ENCODE measurements around the gene CACNA1S. TPM values are rescaled to one million over a fixed set of nuclear protein-coding genes. Genes with fewer than 3 reads are reported as not detected.

Gene CACNA1S
- total and polyA plus RNA-seq, 2 of the 13 experiments (the other 11 are each of a cell fraction or from before 2014, with no cell fraction given) = not detected

DNA sequence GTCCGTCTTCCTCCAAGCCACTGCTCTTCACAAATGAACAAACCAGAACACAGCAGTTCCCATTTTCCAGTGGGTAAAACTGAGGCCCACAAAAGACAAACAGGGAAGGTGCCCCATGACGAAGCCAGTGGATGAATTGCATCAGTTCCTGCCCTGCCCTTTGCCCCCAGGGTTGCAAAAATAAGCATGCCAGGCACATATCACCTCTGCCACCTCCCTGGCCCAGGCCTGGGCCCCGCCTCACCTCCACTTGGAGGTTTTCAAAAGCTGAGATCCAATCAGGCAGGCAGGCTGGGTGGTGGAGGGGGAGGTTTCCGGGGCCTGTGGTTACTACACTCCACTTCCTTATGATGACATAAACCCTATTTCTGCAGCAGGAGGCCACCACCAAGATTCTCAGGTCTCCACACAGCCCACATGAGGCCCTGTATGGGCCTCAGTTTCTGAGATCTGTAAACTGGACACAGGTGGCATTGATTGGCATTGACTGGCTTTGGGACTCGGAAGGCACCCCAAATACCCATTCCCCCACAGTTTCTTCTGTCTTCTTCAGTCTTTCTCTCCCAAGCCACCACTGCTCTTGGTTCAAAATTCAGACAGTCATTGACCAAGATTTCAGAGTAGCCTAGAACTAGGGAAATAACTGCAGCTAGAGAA, 92.8 kb downstream of the CACNA1S start:
- BruUV-seq (replicated peaks) = no TSS peak
- CTCF ChIA-PET (ENCODE audit: low intra/inter-chr PET ratio, low total read pairs) = no interaction called here
- POLR2A ChIA-PET = no interaction called here
- no peak for TF ChIP-seq CERS6 (CRISPR knock-in tag; IDR thresholded peaks at IDR 0.05)
- TF ChIP-seq GABPA (IDR thresholded peaks at IDR 0.05; ENCODE audit: low read depth, low read length) = no peak
- TF ChIP-seq GABPA (CRISPR knock-in tag; IDR thresholded peaks at IDR 0.05; ENCODE audit: low read depth) = peak; percentile 40; the same call in 1 of the 2 replicates
- peak; percentile 56 for TF ChIP-seq GABPB1 (CRISPR knock-in tag; IDR thresholded peaks at IDR 0.05)
- TF ChIP-seq EP300 (IDR thresholded peaks at IDR 0.05; ENCODE audit: low read depth in 2 of 2, low read length in 2 of 2) = no peak
- 0 out of 2 replicates have a peak, but pooled peaks have one; percentile 15 for TF ChIP-seq EP300 (CRISPR knock-in tag; IDR thresholded peaks at IDR 0.05; ENCODE audit: borderline replicate concordance)
- no peak for TF ChIP-seq ZNF234 (CRISPR knock-in tag; conservative IDR thresholded peaks at IDR 0.05)
- no peak for TF ChIP-seq ZNF7 (CRISPR knock-in tag; IDR thresholded peaks at IDR 0.05)
- TF ChIP-seq FOSL2 (CRISPR knock-in tag; IDR thresholded peaks at IDR 0.05) = peak; percentile 52
- peak; percentile 55; the same call in 1 of the 2 replicates for TF ChIP-seq NR2C2 (CRISPR knock-in tag; IDR thresholded peaks at IDR 0.05; ENCODE audit: borderline replicate concordance)
- TF ChIP-seq ZNF629 (CRISPR knock-in tag; conservative IDR thresholded peaks at IDR 0.05) = peak; percentile 94
- TF ChIP-seq ETV6 (CRISPR knock-in tag; conservative IDR thresholded peaks at IDR 0.05) = no peak
- 0 out of 2 replicates have a peak, but pooled peaks have one; percentile 23 for TF ChIP-seq THAP11 (CRISPR knock-in tag; IDR thresholded peaks at IDR 0.05)
- TF ChIP-seq SALL1 (CRISPR knock-in tag; IDR thresholded peaks at IDR 0.05) = peak; percentile 20; the same call in 1 of the 2 replicates
- TF ChIP-seq GATAD2A (CRISPR knock-in tag; IDR thresholded peaks at IDR 0.05) = peak; percentile 45; the same call in 1 of the 2 replicates
- TF ChIP-seq ZMYM3 (CRISPR knock-in tag; IDR thresholded peaks at IDR 0.05) = peak; percentile 57; the same call in 1 of the 2 replicates
- TF ChIP-seq CEBPB (IDR thresholded peaks at IDR 0.05; ENCODE audit: borderline replicate concordance, low read depth, low read length) = peak; percentile 39; the same call in 1 of the 2 replicates
- no peak for TF ChIP-seq TEAD2 (CRISPR knock-in tag; IDR thresholded peaks at IDR 0.05)
- 0 out of 2 replicates have a peak, but pooled peaks have one; percentile 24 for TF ChIP-seq HNF4G (IDR thresholded peaks at IDR 0.05; ENCODE audit: borderline replicate concordance, low read depth, low read length)
- no peak for TF ChIP-seq HNF4G (CRISPR knock-in tag; IDR thresholded peaks at IDR 0.05; ENCODE audit: borderline replicate concordance, low read depth)
- TF ChIP-seq ETV5 (CRISPR knock-in tag; IDR thresholded peaks at IDR 0.05; ENCODE audit: borderline replicate concordance) = peak; percentile 31; the same call in 1 of the 2 replicates
- TF ChIP-seq ZKSCAN5 (CRISPR knock-in tag; IDR thresholded peaks at IDR 0.05) = peak; percentile 62; the same call in 1 of the 2 replicates
- TF ChIP-seq, protein P1, sequence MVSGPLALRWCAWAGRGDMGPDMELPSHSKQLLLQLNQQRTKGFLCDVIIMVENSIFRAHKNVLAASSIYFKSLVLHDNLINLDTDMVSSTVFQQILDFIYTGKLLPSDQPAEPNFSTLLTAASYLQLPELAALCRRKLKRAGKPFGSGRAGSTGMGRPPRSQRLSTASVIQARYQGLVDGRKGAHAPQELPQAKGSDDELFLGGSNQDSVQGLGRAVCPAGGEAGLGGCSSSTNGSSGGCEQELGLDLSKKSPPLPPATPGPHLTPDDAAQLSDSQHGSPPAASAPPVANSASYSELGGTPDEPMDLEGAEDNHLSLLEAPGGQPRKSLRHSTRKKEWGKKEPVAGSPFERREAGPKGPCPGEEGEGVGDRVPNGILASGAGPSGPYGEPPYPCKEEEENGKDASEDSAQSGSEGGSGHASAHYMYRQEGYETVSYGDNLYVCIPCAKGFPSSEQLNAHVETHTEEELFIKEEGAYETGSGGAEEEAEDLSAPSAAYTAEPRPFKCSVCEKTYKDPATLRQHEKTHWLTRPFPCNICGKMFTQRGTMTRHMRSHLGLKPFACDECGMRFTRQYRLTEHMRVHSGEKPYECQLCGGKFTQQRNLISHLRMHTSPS (CRISPR knock-in tag; IDR thresholded peaks at IDR 0.05; ENCODE audit: low read depth) = peak; percentile 77
- TF ChIP-seq HNRNPL (IDR thresholded peaks at IDR 0.05; ENCODE audit: low read depth, low read length) = 0 out of 2 replicates have a peak, but pooled peaks have one; percentile 44
- no peak for TF ChIP-seq ZNF839 (CRISPR knock-in tag; IDR thresholded peaks at IDR 0.05; ENCODE audit: borderline replicate concordance)

More for the DNA sequence above, 92.8 kb downstream of the CACNA1S start:
- Histone ChIP-seq H3K79me2 (ENCODE audit: insufficient read depth, low read length) (no peaks in the 10 kb centered on the region), H3K4me2 (ENCODE audit: low read depth, low read length) (peak overlapping the region; percentile 27; the same call in 1 of the 2 replicates), H3K9ac (ENCODE audit: insufficient read depth, low read depth, low read length) (no peak overlapping the region), H2AFZ (ENCODE audit: low read length) (no peak overlapping the region), H3K27me3 (ENCODE audit: control insufficient read depth in 1 of 2, insufficient read depth in 2 of 2, low read length in 2 of 2) (peaks cover 13 to 47% of the 10 kb centered on the region in 2 experiments), H3K4me3 (replicated peaks in 1 of 3; ENCODE audit: insufficient read depth in 1 of 3, low read depth in 2 of 3, low read length in 3 of 3) (no peak overlapping the region; a peak in 1 of 6 replicates), H3K4me1 (ENCODE audit: insufficient read depth, low read length) (peaks cover 57% of the 10 kb centered on the region), H4K20me1 (ENCODE audit: insufficient read depth, low read length) (no peaks in the 10 kb centered on the region), H3K27ac (ENCODE audit: extremely low read length, insufficient read depth, low read length) (no peak overlapping the region), H3K36me3 (replicated peaks in 1 of 2; ENCODE audit: control insufficient read depth in 1 of 2, insufficient read depth in 2 of 2, low read length in 2 of 2) (no peaks in the 10 kb centered on the region), H3K9me3 (ENCODE audit: low read length) (no peaks in the 10 kb centered on the region)
- WGBS (ENCODE audit: low lambda C conversion rate) = 39% methylated on average over 4 of the region's 5 CpGs
- intact Hi-C loops (cut with micrococcal nuclease; ENCODE audit: unreplicated experiment) (no loop called here), in situ Hi-C loops (cut with HindIII; ENCODE audit: extremely low pct_ligation_motif_present, low pct_unique_long_range_greater_than_20kb) (no loop called here)
- DNase-seq (ENCODE audit: low spot score) = peak; percentile 17
- no peak for ATAC-seq
- FAIRE-seq = no peak
